GM19193 (cell line): ENCODE measurements around the gene FKBP5.

ENCODE experiments used
- POLR2A ChIP-seq: IDR thresholded peaks from 4 replicates; pipeline ENCODE4 v1.6.1; 2011; ENCODE audit not compliant: insufficient read depth, insufficient read length; ENCODE audit errors: extremely low read depth

Gene FKBP5

GRCh38 chr6:35688605-35689322 is at the start of gene FKBP5:
TSS of gene FKBP5 (minus strand) at chr6:35688915. CDS start at chr6:35642824, 46,091 bp downstream.
- peak; percentile 89 for TF ChIP-seq POLR2A

GRCh38 chr6:35737413-35738211 is 48.9 kb upstream of the FKBP5 start:
- no peak for TF ChIP-seq POLR2A

GRCh38 chr6:35736982-35737412 is 48.3 kb upstream of the FKBP5 start, which contains the start of gene ARMC12:
TSS of gene ARMC12 (plus strand) at chr6:35737032. CDS start at chr6:35737109, 77 bp downstream.
- TF ChIP-seq POLR2A, result no peak

- TF ChIP-seq POLR2A, result no peak
Observed at GRCh38 chr6:35736253-35736894, 47.7 kb upstream of the FKBP5 start.

- no peak for TF ChIP-seq POLR2A
Observed at GRCh38 chr6:35735452-35735851, 46.7 kb upstream of the FKBP5 start.

GRCh38 chr6:35733633-35734032 is 44.9 kb upstream of the FKBP5 start:
- TF ChIP-seq POLR2A, result no peak

GRCh38 chr6:35731736-35732532 is 43.2 kb upstream of the FKBP5 start:
- TF ChIP-seq POLR2A, result peak; percentile 54

GRCh38 chr6:35731414-35731735 is 42.7 kb upstream of the FKBP5 start:
- TF ChIP-seq POLR2A, result peak; percentile 58

- TF ChIP-seq POLR2A, result no peak
Observed at GRCh38 chr6:35730745-35731413, 42.2 kb upstream of the FKBP5 start.

GRCh38 chr6:35729722-35730121 is 41.0 kb upstream of the FKBP5 start:
- no peak for TF ChIP-seq POLR2A

- TF ChIP-seq POLR2A, result no peak
Observed at GRCh38 chr6:35728683-35729678, 40.3 kb upstream of the FKBP5 start.

GRCh38 chr6:35727935-35728682 is 39.4 kb upstream of the FKBP5 start:
- TF ChIP-seq POLR2A, result peak; percentile 40
